ENCODE measurements around the gene USP3.

The USP3 gene

GRCh38 chr15:63551400-63551799 lies 47.0 kb downstream of the USP3 start:
- no peak for DNase-seq

GRCh38 chr15:63553388-63553791 lies 49.0 kb downstream of the USP3 start:
- no peak for DNase-seq

GRCh38 chr15:63554337-63554927 lies 50.0 kb downstream of the USP3 start:
- no peak for DNase-seq

- DNase-seq: no peak
These were observed 51.1 kb downstream of the USP3 start for GRCh38 chr15:63555507-63555906.

- DNase-seq: no peak
These were observed 51.9 kb downstream of the USP3 start for GRCh38 chr15:63556246-63556645.

- no peak for DNase-seq
These were observed 52.3 kb downstream of the USP3 start for GRCh38 chr15:63556736-63557135.

- DNase-seq: no peak
These were observed 55.4 kb downstream of the USP3 start for GRCh38 chr15:63559753-63560152.

- DNase-seq: no peak
These were observed 56.5 kb downstream of the USP3 start for GRCh38 chr15:63560741-63561448.

- DNase-seq: no peak
These were observed 59.7 kb downstream of the USP3 start for GRCh38 chr15:63564093-63564492.

- no peak for DNase-seq
These were observed 61.3 kb downstream of the USP3 start for GRCh38 chr15:63565536-63566186.

- DNase-seq: no peak
These were observed 68.5 kb downstream of the USP3 start for GRCh38 chr15:63572749-63573464.

- no peak for DNase-seq
These were observed 69.1 kb downstream of the USP3 start for GRCh38 chr15:63573533-63573932.

- DNase-seq: no peak
These were observed 70.9 kb downstream of the USP3 start for GRCh38 chr15:63575312-63575711.

- DNase-seq: no peak
These were observed 72.0 kb downstream of the USP3 start for GRCh38 chr15:63576441-63576840.

- DNase-seq: no peak
These were observed 77.8 kb downstream of the USP3 start for GRCh38 chr15:63582179-63582578.

- DNase-seq: no peak
These were observed 78.5 kb downstream of the USP3 start for GRCh38 chr15:63582718-63583426.

- no peak for DNase-seq
These were observed 82.4 kb downstream of the USP3 start for GRCh38 chr15:63586790-63587189.

GRCh38 chr15:63587527-63587926 lies 83.1 kb downstream of the USP3 start:
- DNase-seq: no peak

GRCh38 chr15:63588826-63589225 lies 84.4 kb downstream of the USP3 start:
- DNase-seq: no peak

- no peak for DNase-seq
These were observed 89.6 kb downstream of the USP3 start for GRCh38 chr15:63593705-63594671.

GRCh38 chr15:63595065-63595464 lies 90.7 kb downstream of the USP3 start:
- DNase-seq: no peak

GRCh38 chr15:63595688-63596087 lies 91.3 kb downstream of the USP3 start:
- DNase-seq: no peak

All from NCI-H345 (cell line).